Measurements from ENCODE around the gene HOOK2.

The HOOK2 gene

GRCh38 chr19:12774588-12775555 is at the start of gene HOOK2:
TSS of gene HOOK2 (minus strand) at chr19:12775552. CDS start at chr19:12775449, 103 bp downstream.
- POLR2A ChIA-PET: interaction anchor here (0.8 to 1.5 kb wide), 5 partner anchors 8 to 94 kb away, joined by 3 to 4 read pairs (median 3); partner anchors contain the start of gene JUNB
- H3K36me3 ChIP-seq (ENCODE audit: control insufficient read depth in 2 of 2, insufficient read depth in 1 of 2, low read length in 2 of 2): peaks cover 0 to 14% of the 10 kb centered on the region in 2 experiments; a peak in 1 of 3 replicates
- H3K4me3 ChIP-seq (ENCODE audit: low read depth, low read length): peak within 1 kb of the TSS; percentile 56
- peaks cover 4% of the 10 kb centered on the region; the same call in 1 of the 2 replicates for H3K4me1 ChIP-seq (ENCODE audit: control insufficient read depth, insufficient read depth, low read length)
- H3K9me3 ChIP-seq (ENCODE audit: control insufficient read depth, insufficient read depth, low read depth, low read length): no peaks in the 10 kb centered on the region
- H3K27ac ChIP-seq (ENCODE audit: extremely low read depth, low read depth, low read length): peak within 1 kb of the TSS; percentile 63; the same call in 1 of the 2 replicates
- CTCF ChIA-PET: interaction anchor here (0.7 to 11.4 kb wide), 7 partner anchors 10 to 57 kb away, joined by 3 to 234 read pairs (median 6); partner anchors contain the start of genes JUNB, PRDX2 and THSD8
- TF ChIP-seq ZNF398 (tag by site-specific recombination; IDR thresholded peaks at IDR 0.05) (no peak), ZNF114 (tag by site-specific recombination; IDR thresholded peaks at IDR 0.05) (no peak), ZNF549 (tag by site-specific recombination; IDR thresholded peaks at IDR 0.05) (no peak), ZSCAN4 (tag by site-specific recombination; IDR thresholded peaks at IDR 0.05) (no peak), SETDB1 (IDR thresholded peaks at IDR 0.05; ENCODE audit: insufficient read length, low read length) (no peak), OVOL3 (tag by site-specific recombination; IDR thresholded peaks at IDR 0.05) (no peak), SP3 (tag by site-specific recombination; IDR thresholded peaks at IDR 0.05) (peak; percentile 1), ZNF148 (tag by site-specific recombination; IDR thresholded peaks at IDR 0.05; ENCODE audit: borderline replicate concordance) (no peak), ZNF48 (tag by site-specific recombination; IDR thresholded peaks at IDR 0.05) (no peak), ZNF514 (tag by site-specific recombination; IDR thresholded peaks at IDR 0.05) (no peak), BCL6B (tag by site-specific recombination; IDR thresholded peaks at IDR 0.05) (no peak), ZNF350 (tag by site-specific recombination; IDR thresholded peaks at IDR 0.05) (no peak), ZNF585B (tag by site-specific recombination; IDR thresholded peaks at IDR 0.05) (no peak), ZNF501 (tag by site-specific recombination; IDR thresholded peaks at IDR 0.05) (peak; percentile 18; the same call in 1 of the 2 replicates), ZFP69B (tag by site-specific recombination; IDR thresholded peaks at IDR 0.05) (peak; percentile 83), ZBTB44 (tag by site-specific recombination; IDR thresholded peaks at IDR 0.05) (no peak), ZNF488 (tag by site-specific recombination; IDR thresholded peaks at IDR 0.05) (no peak), ZNF157 (tag by site-specific recombination; IDR thresholded peaks at IDR 0.05) (no peak), SCRT2 (tag by site-specific recombination; IDR thresholded peaks at IDR 0.05) (peak; percentile 53), ZNF37A (tag by site-specific recombination; IDR thresholded peaks at IDR 0.05) (no peak), PRDM4 (tag by site-specific recombination; IDR thresholded peaks at IDR 0.05) (no peak), ZNF530 (tag by site-specific recombination; IDR thresholded peaks at IDR 0.05; ENCODE audit: low read depth) (no peak), ZNF623 (tag by site-specific recombination; IDR thresholded peaks at IDR 0.05) (no peak)

Data from HEK293 (cell line).